Measurements from ENCODE around the gene TLE5. TPM values are rescaled to one million over a fixed set of nuclear protein-coding genes. Genes with fewer than 3 reads are reported as not detected.
A peak's percentile ranks its signal among the peaks of the same experiment; 100 is the strongest.

TLE5 gene
- total and polyA plus RNA-seq, 9 of the 15 experiments (the other 6 are each of a cell fraction or from before 2014, with no cell fraction given) = 2.0 to 347 (median 235) TPM

DNA sequence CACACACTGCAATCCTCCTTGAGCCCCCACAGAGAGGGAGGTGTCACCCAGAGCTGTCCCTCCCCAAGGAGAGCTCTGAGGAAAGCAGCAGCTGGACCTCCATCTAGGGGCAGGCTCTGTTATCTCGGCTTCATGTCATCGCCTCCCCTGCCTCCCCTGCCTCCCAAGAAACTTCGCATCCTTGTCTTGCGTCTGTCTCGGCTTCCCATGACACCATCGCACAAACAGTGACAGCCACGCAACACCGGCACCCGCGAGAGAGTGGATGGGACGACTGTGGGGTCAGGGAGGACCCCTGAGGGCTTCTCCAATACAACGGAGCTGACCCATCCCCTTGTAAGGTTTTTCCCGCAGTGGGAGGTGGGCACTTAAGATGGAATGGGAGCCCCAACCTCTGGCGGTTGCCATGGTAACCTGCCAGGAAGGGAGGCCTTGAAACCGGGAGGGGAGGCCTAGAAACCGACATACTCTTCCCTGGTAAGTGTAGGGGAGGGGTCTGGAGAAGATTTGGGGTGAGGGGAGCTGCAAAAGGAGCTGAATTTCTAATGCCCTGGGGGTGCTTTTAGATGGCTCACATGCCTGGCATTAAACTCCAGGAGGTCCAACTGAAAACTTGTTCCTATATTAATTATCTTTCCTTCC, 49.6 kb downstream of the TLE5 start (continued):
- TF ChIP-seq, protein P1, sequence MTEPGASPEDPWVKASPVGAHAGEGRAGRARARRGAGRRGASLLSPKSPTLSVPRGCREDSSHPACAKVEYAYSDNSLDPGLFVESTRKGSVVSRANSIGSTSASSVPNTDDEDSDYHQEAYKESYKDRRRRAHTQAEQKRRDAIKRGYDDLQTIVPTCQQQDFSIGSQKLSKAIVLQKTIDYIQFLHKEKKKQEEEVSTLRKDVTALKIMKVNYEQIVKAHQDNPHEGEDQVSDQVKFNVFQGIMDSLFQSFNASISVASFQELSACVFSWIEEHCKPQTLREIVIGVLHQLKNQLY (CRISPR knock-in tag; conservative IDR thresholded peaks at IDR 0.05) = no peak
- peak; percentile 100 for TF ChIP-seq PTBP1 (IDR thresholded peaks at IDR 0.05; ENCODE audit: low read depth, low read length)
- no peak for TF ChIP-seq GTF2A2 (tag; IDR thresholded peaks at IDR 0.05)
- TF ChIP-seq SMARCA5 (IDR thresholded peaks at IDR 0.05) = peak; percentile 93
- no peak for TF ChIP-seq LCOR (CRISPR knock-in tag; IDR thresholded peaks at IDR 0.05)
- peak; percentile 10; the same call in 1 of the 2 replicates for TF ChIP-seq CBFA2T3 (IDR thresholded peaks at IDR 0.05)
- no peak for TF ChIP-seq MTA2 (IDR thresholded peaks at IDR 0.05; ENCODE audit: low read depth)
- no peak for TF ChIP-seq MYC (IDR thresholded peaks at IDR 0.05; ENCODE audit: low read depth, low read length)
- TF ChIP-seq MYC (CRISPR knock-in tag; IDR thresholded peaks at IDR 0.05; ENCODE audit: borderline replicate concordance, low read depth) = no peak
- no peak for TF ChIP-seq PHF8 (IDR thresholded peaks at IDR 0.05; ENCODE audit: borderline replicate concordance, low read length)
- no peak for TF ChIP-seq CEBPB (tag; IDR thresholded peaks at IDR 0.05)
- TF ChIP-seq, protein P2, sequence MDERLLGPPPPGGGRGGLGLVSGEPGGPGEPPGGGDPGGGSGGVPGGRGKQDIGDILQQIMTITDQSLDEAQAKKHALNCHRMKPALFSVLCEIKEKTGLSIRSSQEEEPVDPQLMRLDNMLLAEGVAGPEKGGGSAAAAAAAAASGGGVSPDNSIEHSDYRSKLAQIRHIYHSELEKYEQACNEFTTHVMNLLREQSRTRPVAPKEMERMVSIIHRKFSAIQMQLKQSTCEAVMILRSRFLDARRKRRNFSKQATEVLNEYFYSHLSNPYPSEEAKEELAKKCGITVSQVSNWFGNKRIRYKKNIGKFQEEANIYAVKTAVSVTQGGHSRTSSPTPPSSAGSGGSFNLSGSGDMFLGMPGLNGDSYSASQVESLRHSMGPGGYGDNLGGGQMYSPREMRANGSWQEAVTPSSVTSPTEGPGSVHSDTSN (CRISPR knock-in tag; IDR thresholded peaks at IDR 0.05; ENCODE audit: low read depth) = no peak
- TF ChIP-seq, protein P2 (tag; conservative IDR thresholded peaks at IDR 0.05; ENCODE audit: low read depth) = no peak
- peak; percentile 21; the same call in 1 of the 2 replicates for TF ChIP-seq XRCC5 (IDR thresholded peaks at IDR 0.05; ENCODE audit: low read depth, low read length)
- peak in 1 of 2 experiments; percentile 52; a peak in 1 of 4 replicates for TF ChIP-seq KDM1A (IDR thresholded peaks at IDR 0.05)
- peak; percentile 98 for TF ChIP-seq RFX1 (IDR thresholded peaks at IDR 0.05)
- TF ChIP-seq, protein P3, sequence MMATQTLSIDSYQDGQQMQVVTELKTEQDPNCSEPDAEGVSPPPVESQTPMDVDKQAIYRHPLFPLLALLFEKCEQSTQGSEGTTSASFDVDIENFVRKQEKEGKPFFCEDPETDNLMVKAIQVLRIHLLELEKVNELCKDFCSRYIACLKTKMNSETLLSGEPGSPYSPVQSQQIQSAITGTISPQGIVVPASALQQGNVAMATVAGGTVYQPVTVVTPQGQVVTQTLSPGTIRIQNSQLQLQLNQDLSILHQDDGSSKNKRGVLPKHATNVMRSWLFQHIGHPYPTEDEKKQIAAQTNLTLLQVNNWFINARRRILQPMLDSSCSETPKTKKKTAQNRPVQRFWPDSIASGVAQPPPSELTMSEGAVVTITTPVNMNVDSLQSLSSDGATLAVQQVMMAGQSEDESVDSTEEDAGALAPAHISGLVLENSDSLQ (IDR thresholded peaks at IDR 0.05) = 0 out of 2 replicates have a peak, but pooled peaks have one; percentile 25
- peak; percentile 100 for TF ChIP-seq MIER1 (IDR thresholded peaks at IDR 0.05; ENCODE audit: low read depth)

Measured in K562 (cell line).